GM18907 (cell line): Measurements from ENCODE around the gene RPS15.

Experiments used
- ATAC-seq: cut with Tn5 transposase; IDR thresholded peaks from one replicate; pipeline ENCODE4 v1.9.1; 2021; ENCODE audit warnings: mild to moderate bottlenecking, moderate library complexity; ENCODE audit not compliant: unreplicated experiment

Gene RPS15

DNA sequence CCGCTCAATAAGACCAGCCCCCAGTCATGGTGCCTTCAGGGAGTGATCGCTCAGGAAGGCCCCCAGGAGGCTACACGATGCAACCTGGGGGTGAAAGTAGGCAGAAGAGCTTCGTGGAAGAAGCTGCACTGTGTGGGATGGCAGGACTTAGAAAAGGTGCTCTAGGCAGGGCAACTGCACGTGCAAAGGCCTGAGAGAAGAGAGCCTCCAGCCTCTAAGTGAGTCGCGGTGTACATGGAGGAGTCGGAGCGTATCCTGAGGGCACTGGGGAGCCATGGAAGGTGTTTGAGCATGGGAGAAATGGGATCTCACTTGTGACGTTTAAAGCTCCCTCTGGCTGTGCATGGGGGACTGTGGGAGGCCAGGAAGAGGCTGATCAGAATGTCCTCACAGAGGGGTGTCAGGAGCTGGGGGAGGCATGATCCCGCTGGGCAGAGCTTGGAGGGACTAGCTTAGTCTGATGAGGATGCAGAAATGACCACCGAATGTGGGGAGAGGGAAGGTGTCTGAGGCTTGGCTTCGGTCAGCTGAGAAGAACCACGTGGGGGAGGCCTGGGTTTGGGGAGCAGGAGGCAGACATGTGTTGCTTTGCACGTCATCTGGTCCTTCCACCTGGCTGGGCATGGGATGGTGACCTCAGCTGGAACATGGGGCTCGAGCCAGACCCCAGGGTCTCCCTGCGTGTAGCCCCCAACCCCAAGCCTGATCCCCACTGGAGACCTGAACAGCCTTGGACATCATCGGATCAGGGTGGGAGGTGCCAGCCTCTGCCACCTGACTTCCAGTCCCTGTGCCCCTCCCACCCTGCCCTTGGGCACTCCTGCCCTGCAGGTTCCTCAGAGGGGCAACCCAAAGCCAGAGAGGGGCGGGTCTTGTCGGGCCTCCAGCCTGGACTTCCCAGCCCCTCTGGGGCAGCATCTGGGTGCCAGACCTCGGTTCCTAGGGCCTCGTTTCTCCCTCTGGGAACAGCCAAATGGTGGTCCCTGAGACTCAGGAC lies 12.8 kb downstream of the RPS15 start:
- ATAC-seq: no peak

DNA sequence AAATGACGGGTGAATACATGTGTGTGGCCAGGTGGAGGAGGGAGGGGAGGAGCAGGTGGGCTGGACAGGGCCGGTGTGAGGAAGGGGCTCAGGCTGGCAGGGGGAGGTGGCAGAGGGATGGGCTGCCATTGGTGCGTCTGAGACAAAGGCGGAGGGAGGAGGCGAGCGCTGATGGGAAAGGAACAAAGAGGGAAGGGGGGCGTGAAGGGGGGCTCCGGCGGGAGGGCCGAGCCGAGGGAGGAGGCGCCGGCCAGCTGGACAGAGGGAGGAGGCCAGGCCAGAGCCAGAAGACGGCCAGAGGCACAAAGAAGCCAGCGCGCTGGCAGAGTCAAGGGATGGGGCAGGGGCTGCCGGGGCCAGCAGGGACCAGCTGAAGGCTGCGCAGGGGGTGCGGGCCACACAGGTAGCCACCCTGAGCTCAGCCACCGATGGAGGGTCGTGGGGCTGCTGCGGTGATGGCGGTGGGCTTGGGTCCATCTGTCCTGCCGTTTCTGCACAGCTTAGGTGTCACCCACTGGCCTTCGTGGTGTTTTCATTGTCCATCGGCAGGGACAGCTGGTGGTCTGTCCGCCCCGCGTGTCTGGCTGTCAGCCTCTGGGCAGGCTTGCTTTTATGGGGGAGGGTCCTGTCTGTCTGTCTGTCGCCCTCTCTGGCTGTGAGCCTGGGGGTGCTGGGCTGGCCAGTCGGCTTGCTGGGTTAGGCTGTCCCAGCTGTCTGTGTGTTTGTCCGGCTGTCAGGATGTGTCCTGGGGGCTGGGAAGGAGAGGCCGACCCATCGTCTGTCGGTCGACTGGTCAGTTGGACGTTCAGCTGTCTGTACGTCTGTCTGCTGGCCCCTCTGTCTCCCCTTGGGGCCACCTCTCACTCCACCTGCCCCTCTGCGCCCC lies 14.0 kb downstream of the RPS15 start:
- no peak for ATAC-seq

DNA sequence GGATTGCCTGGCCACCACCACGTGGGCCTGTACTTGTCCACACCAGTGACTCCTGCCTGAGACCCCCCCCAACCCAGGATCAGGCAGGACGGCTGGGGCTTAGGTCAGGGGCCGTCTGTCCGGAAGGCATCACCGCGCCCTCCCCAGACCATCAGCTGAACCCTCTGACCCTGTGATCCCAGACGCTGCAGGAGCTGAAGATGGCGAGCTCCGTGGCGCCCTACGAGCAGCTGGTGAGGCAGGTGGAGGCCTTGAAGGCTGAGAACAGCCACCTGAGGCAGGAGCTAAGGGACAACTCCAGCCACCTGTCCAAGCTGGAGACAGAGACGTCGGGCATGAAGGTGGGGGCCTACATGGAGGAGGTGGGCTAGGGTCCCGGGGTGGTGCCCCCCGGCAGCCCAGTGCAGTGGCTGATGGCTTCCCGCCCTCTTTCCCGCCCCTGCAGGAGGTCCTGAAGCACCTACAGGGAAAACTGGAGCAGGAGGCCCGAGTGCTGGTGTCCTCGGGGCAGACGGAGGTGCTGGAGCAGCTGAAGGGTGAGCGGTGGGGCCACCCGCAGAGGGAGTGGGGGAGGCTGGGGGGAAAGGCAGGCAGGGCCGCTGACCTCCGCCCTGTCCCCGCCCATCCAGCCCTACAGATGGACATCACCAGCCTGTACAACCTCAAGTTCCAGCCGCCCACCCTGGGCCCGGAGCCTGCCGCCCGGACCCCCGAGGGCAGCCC lies 14.8 kb downstream of the RPS15 start:
- no peak for ATAC-seq

DNA sequence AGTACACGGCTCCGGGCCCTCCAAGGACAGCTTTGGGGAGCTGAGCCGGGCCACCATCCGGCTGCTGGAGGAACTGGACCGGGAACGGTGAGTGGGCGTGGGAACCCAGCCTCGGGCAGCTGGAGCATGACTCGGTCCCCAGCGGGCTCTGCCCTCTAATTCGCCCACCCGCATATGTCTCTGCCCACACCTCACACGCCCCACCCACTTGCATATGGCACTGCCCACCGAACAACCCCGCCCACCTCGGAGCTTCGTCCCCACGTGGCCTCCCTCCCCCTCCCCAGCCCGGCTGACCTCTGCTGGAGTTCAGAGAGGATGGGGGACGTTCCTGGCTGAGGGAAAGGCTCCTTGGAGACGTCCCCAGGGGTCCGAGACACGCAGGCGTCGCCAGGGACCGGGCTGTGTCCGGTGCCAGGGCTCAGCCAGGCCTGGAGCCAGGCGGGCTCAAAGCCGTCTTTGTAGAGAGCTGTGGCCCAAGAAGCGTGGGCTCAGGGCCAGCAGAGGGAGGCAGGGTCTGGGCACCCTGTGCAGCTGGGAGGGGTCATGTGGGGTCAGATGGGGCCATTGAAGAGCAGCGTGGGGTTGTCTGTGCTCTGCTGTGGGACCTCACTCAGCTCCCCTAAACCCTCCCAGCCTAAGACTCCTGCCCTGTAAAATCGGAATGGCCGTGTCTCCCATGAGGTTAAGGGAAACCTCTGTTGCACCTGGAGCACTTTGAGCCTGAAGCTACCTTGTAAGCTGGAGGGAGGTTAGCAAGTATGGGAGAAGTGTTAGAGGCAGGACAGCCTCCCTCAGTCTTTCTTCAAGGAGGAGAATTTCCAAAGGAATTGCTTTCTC lies 15.5 kb downstream of the RPS15 start:
- no peak for ATAC-seq

DNA sequence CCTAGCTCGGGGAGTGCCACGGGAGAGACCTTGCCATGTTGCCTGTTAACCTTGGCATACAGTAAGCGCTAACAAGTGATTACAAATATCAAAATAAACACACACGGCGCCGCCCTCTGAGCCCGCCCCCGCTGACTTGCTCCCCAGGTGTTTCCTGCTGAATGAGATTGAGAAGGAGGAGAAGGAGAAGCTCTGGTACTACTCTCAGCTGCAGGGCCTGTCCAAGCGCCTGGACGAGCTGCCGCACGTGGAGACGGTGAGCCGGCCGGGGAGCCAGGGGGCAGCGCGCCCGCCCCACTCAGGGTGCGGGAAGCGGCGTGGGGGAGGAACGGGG lies 16.8 kb downstream of the RPS15 start:
- no peak for ATAC-seq

DNA sequence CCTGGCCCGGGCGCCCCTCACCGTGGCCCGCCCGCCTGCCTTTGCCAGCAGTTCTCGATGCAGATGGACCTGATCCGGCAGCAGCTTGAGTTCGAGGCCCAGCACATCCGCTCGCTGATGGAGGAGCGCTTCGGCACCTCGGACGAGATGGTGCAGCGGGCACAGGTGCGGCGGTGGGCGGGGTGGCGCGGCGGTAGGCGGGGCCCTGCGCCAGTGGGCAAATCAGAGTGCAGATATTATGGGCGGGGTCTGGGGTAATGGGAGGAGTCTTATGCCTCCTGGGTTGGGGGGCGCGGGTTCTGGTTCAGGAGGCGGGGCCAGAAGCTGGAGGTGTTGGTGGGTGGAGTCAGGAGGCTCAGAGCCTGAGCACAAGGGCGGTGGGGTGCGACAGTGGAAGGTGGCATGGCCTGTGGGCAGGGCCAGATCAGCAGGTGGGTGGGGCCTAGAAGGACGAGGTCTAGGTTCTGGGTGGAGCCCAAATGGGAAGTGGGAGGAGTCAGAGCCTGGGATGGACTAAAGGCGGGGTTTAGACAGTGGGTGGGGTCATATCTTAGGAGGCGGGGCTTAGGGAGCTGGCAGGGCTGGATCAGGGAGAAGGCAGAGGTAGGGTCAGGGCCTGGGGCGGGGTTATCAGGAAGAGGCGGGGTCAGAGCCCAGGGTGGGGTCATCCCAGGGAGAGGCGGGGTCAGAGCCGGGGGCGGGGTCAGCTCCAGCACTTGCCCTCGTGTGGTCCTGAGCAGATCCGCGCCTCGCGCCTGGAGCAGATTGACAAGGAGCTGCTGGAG lies 17.3 kb downstream of the RPS15 start:
- no peak for ATAC-seq

DNA sequence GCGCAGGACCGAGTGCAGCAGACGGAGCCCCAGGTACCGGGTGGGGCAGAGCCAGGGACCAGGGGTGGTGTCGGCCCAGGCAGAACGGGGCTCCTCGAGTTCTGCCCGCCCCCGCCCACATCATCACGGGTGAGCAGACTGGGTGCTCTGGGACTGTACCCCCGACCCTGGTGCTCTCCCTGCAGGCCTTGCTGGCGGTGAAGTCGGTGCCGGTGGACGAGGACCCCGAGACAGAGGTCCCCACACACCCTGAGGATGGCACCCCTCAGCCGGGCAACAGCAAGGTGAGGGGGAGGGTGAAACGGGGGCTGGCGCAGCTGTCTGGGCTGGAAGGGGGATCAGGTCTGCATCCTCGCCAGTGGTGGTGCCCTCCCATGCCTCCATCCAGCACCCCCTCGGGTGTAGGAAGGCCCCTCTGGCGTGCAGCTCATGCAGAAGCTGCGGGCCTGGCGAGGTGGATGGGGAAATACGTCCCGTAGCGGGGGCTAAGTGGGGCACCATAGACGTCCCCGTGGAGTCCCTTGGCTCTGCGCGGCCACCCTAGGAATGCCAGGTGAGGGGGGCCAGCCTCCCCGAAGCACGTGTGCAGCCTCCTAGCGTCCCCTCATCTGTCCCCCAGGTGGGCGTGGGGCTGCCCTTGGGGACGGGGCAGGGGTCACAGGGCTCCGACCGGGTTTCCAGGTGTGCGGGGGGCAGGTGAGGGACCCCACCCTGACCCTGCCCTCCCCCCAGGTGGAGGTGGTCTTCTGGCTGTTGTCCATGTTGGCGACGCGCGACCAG lies 18.1 kb downstream of the RPS15 start:
- ATAC-seq: no peak

DNA sequence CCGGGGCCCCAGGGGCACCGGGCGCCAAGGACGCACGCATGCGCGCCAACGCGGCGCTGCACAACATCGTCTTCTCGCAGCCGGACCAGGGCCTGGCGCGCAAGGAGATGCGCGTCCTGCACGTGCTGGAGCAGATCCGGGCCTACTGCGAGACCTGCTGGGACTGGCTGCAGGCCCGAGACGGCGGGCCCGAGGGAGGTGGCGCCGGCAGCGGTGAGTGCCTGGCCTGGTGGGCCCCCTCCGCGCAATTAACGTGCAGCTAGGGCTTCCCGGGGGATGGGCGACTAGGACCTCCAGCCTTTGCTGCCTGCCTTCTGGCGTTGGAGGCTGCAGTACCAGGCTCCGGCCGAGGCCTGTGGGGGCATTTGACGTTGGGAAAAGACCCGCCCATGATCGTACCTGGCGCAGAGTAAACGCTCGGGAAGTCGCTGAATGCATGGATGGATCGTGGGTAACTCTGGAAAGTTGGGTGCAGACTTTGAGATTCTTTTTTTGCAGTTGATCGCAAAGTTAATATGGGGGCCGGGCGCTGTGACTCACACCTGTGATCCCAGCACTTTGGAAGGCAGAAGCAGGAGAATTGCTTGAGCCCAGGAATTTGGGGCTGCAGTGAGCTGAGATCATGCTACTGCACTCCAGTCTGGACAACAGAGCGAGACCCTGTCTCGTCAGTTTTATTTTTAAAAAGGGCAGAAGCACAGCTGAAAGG lies 19.0 kb downstream of the RPS15 start:
- ATAC-seq: no peak

DNA sequence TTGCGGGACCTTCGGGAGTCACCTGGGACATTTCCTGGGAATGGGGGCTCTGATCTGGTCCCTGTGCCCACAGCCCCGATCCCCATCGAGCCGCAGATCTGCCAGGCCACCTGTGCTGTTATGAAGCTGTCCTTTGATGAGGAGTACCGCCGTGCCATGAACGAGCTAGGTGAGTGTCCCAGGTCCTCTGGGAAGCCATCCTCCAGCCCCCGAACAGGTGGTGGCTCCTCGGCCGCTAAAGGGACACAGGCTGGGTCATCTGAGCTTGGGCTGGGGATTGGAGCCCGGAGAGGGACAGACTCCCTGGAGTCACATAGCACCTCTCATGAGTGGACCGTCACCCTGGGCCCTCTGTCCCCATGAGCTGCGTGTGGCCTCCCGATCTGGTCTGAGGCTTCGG lies 19.7 kb downstream of the RPS15 start:
- no peak for ATAC-seq

DNA sequence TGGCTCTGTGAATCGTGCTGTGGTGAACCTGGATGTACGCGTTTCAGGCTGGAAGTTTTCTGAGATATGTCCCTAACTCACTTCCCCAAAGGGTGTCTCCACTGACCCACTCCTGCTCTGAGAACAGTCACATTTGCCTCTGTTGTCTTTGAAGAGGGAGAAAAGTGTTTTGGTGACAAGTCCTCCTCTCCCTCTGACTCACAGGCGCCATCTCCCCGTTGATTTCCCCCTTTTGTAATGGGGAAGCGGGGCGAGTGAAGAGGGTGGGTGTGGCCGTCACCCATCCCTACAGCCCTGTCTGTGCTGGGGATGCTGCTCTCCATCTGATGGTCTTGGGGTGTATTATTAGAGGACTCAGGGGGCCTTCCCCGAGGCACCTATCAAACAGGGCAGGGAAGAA lies 21.3 kb downstream of the RPS15 start:
- ATAC-seq: no peak

DNA sequence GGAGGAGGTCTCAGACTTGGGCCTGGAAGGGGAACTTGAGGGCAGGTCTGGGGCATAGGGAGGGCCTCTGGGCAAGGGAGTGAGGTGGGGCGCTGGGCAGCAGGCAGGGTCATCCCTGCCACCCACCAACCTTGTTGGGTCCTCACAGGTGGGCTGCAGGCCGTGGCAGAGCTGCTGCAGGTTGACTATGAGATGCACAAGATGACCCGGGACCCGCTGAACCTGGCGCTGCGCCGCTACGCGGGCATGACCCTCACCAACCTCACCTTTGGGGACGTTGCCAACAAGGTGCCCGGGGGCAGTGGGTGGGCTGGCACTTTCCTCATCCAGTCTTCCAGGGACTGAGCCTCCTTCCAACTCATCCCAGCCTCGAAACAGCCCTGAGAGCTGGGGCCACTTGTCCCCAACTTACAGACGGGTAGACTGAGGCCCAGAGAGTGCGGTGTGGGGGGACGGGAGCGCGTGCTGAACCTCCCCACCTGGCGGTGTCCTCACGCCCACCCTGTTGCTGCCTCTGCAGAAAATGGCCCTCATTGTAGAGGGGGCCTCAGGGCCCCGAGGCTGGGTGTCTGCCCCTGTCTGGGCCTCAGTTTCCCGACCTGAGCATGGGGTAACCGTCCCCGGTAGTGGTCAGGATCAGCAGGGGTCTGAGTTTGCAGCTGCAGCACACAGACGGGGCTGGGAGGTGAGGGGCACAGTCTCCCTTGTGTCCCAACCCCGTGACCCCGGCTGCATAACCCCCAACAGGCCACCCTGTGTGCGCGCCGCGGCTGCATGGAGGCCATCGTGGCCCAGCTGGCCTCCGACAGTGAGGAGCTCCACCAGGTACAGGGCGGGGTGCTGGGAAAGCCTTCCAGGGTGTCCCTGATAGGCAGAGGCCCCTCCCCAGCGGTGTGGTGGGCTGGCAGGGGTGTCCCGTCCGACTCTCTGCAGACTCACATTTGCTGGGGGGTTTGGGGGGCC lies 22.1 kb downstream of the RPS15 start:
- ATAC-seq: no peak

DNA sequence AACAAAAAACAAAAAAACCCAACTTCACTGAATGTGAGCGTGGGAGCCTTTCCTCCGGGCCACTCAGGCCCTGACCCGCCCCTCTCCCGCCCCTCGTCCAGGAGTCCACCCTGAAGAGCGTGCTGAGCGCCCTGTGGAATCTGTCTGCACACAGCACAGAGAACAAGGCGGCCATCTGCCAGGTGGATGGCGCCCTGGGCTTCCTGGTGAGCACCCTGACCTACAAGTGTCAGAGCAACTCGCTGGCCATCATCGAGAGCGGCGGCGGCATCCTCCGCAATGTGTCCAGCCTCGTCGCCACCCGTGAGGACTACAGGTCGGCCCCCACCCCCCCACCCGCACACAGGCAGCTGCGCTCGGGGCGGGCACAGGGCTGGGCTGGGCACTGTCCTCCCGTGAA lies 23.7 kb downstream of the RPS15 start:
- no peak for ATAC-seq

DNA sequence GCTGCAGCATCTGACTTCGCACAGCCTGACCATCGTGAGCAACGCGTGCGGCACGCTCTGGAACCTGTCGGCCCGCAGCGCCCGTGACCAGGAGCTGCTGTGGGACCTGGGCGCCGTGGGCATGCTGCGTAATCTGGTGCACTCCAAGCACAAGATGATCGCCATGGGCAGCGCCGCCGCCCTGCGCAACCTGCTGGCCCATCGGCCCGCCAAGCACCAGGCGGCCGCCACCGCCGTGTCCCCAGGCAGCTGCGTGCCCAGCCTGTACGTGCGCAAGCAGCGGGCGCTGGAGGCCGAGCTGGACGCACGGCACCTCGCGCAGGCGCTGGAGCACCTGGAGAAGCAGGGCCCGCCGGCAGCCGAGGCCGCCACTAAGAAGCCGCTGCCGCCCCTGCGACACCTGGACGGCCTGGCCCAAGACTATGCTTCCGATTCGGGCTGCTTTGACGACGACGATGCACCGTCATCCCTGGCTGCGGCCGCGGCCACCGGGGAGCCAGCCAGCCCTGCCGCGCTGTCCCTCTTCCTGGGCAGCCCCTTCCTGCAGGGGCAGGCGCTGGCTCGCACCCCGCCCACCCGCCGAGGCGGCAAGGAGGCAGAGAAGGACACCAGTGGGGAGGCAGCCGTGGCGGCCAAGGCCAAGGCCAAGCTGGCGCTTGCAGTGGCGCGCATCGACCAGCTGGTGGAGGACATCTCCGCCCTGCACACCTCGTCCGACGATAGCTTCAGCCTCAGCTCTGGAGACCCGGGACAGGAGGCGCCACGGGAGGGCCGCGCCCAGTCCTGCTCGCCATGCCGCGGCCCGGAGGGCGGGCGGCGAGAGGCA lies 27.2 kb downstream of the RPS15 start:
- ATAC-seq: no peak

DNA sequence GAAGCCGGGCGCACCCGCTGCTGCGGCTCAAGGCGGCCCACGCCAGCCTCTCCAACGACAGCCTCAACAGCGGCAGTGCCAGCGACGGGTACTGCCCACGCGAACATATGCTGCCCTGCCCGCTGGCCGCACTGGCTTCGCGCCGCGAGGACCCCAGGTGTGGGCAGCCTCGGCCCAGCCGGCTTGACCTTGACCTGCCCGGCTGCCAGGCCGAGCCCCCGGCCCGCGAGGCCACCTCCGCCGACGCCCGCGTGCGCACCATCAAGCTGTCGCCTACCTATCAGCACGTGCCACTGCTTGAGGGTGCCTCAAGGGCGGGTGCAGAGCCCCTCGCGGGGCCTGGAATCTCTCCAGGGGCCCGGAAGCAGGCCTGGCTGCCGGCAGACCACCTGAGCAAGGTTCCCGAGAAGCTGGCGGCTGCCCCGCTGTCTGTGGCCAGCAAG lies 27.8 kb downstream of the RPS15 start:
- no peak for ATAC-seq

DNA sequence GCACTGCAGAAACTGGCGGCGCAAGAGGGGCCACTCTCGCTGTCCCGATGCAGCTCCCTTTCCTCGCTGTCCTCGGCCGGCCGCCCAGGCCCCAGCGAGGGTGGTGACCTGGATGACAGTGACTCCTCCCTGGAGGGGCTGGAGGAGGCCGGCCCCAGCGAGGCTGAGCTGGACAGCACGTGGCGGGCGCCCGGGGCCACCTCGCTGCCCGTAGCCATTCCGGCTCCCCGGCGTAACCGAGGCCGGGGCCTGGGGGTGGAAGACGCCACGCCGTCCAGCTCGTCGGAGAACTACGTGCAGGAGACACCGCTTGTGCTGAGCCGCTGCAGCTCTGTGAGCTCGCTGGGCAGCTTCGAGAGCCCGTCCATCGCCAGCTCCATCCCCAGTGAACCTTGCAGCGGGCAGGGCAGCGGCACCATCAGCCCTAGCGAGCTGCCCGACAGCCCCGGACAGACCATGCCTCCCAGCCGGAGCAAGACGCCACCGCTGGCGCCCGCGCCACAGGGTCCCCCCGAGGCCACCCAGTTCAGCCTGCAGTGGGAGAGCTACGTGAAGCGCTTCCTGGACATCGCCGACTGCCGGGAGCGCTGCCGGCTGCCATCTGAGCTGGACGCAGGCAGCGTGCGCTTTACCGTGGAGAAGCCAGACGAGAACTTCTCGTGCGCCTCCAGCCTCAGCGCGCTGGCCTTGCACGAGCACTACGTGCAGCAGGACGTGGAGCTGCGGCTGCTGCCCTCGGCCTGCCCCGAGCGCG lies 28.4 kb downstream of the RPS15 start:
- no peak for ATAC-seq

DNA sequence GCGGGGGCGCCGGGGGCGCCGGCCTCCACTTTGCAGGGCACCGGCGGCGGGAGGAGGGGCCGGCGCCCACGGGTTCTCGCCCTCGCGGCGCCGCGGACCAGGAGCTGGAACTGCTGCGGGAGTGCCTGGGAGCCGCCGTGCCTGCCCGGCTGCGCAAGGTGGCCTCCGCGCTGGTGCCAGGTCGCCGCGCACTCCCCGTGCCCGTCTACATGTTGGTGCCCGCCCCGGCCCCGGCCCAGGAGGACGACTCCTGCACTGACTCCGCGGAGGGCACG lies 29.0 kb downstream of the RPS15 start:
- no peak for ATAC-seq
